Esophagus muscularis mucosa (tissue), 4 donors: ENCODE results near the gene GHRL. TPM values are rescaled to one million over a fixed set of nuclear protein-coding genes. Genes with fewer than 3 reads are reported as not detected.

ENCODE experiments used
- DNase-seq: peaks from one replicate; pipeline ENCODE4 v3.0.0-alpha.2; 2017; ENCODE audit errors: extremely low spot score
- H3K27ac ChIP-seq, 4 donors: fragments of 200-600 bp; sonication (generic); replicated peaks in 1 of 4; 1 replicate in 3 of 4; 2 replicates in 1 of 4; pipeline ENCODE4 v1.5.1; 2016 to 2019; ENCODE audit warnings: mild to moderate bottlenecking in 1 of 4
- H3K27me3 ChIP-seq, 4 donors: fragments of 200-600 bp; sonication (generic); one replicate each; pipeline versions ENCODE4 v1.5.1 to v1.6.0; 2016 to 2019
- H3K36me3 ChIP-seq, 4 donors: fragments of 200-600 bp; sonication (generic); one replicate each; pipeline ENCODE4 v1.5.1; 2016 to 2019
- H3K4me1 ChIP-seq, 4 donors: fragments of 200-600 bp; sonication (generic); one replicate each; pipeline ENCODE4 v1.5.1; 2016 to 2019
- H3K4me3 ChIP-seq, 4 donors: fragments of 200-600 bp; sonication (generic); 1 replicate in 2 of 4; 2 replicates in 2 of 4; pipeline ENCODE4 v1.5.1; 2016 to 2019; ENCODE audit warnings: mild to moderate bottlenecking in 4 of 4, moderate library complexity in 1 of 4
- H3K9me3 ChIP-seq, 4 donors: fragments of 200-600 bp; sonication (generic); 1 replicate in 3 of 4; 2 replicates in 1 of 4; pipeline ENCODE4 v1.5.1; 2016 to 2019
- EP300 ChIP-seq: sonication (generic); formaldehyde crosslinking; IDR thresholded peaks from one replicate; pipeline ENCODE4 v1.6.1; 2017; ENCODE audit warnings: antibody characterized with exemption
- POLR2A ChIP-seq: fragments of 450-650 bp; IDR thresholded peaks from one replicate; pipeline ENCODE4 v1.6.1; 2017; ENCODE audit warnings: antibody characterized with exemption, moderate library complexity, mild to moderate bottlenecking, low read depth
- POLR2AphosphoS5 ChIP-seq, 2 donors: sonication (generic); formaldehyde crosslinking; IDR thresholded peaks; one replicate each; pipeline ENCODE4 v1.6.1; 2017; ENCODE audit warnings: antibody characterized with exemption in 2 of 2
- WGBS: methylation state at CpG from one replicate; pipeline ENCODE4 v1.1.5; 2018; 5-methylcytosine and 5-hydroxymethylcytosine counted together
- intact Hi-C: fragments of 100-400 bp; cut with DNase I; formaldehyde crosslinking; loops from one replicate; pipeline ENCODE4 v1.15.1; 2023
- total RNA-seq, 4 donors: library from RNA; depleted of rRNA; stranded (reverse); fragments of >200 nt; gene quantifications; one replicate each; pipeline versions ENCODE4 v1.1.0 to v1.2.1, GENCODE V29; 2016
- TF ChIP-seq, protein P1 (sequence below), 3 experiments: fragments of 200-600 bp in 2 of 3; fragments of 450-650 bp in 1 of 3; sonication (generic) in 2 of 3; IDR thresholded peaks; one replicate each; pipeline ENCODE4 v1.5.1; 2017 to 2019; ENCODE audit warnings: antibody characterized with exemption in 3 of 3, mild to moderate bottlenecking in 2 of 3, moderate library complexity in 1 of 3

The GHRL gene
- total RNA-seq, 4 donors from 2014 or later: 0.40 TPM; not detected in 3

DNA sequence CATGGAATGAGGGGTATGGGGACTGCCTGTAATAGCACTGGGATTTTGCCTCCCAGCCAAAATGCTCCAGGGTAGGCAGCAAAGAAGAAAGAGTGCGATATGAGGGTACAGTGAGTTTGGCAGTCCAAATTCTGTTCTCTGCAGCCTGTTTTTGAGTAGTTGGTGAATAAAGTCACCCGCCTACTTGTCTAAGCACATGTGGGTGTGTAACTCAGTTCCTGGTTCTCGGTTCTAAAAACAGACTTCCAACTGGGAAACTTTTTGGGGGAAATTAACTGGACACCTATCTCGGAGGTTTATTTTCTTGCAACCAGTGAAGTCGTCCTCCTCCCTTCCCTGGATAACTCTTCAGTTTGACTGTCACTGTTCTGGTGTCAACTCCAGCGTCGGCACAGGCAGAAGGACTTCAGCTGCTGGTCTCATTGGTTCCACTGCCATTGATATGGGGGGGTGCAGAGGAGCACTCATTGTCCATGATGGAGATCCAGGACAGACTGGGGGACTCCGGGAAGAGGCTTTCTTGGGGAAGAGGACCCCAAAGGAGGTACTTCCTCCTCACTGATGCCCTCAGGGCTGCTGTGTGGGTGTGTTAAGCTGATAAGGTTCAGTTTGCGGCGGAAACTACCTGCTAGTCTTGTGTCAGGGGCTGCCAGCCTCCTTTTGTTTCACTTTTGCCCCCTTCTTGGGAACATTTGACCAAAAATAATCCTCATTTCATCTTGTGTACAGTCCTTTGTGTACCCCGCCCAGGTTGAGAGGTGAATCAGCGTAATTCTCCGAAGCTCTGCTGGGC is 13.2 kb downstream of the GHRL start:
- no peak for TF ChIP-seq POLR2A
- peaks cover under 1 to 13% (median 6%) of the 10 kb centered on the region in 4 donors for H3K4me1 ChIP-seq
- 88% methylated on average over 13 of the region's 13 CpGs for WGBS
- no peak for DNase-seq
- no peak overlapping the region for H3K27ac ChIP-seq
- intact Hi-C loops: no loop called here
- no peaks in the 10 kb centered on the region for H3K9me3 ChIP-seq
- peaks cover 35 to 90% (median 67%) of the 10 kb centered on the region in 4 donors for H3K36me3 ChIP-seq
- no peak overlapping the region for H3K4me3 ChIP-seq
- H3K27me3 ChIP-seq: no peaks in the 10 kb centered on the region

DNA sequence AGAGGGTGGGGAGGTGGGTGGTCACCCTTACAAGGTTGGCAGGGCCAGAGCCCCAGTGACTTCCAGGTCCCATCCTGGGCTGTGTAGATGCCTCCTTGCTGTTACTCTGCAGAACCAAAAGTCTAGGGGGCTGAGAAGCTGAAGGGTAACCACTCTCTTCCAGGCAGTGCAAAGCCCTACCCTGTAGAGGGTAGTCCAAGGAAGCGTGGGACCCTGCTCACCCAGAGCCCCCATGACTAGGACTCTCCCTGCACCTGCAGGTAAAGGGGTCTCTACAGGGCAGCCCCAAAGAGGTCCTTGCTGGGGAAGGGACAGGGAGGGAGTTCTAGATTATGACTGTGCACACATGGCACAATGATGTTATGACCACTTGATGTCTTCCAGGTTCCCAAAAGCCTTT is 14.2 kb downstream of the GHRL start:
- no peaks in the 10 kb centered on the region for H3K9me3 ChIP-seq
- peaks cover 10 to 21% (median 14%) of the 10 kb centered on the region in 4 donors for H3K4me1 ChIP-seq
- DNase-seq: no peak
- H3K36me3 ChIP-seq: peaks cover 35 to 81% (median 60%) of the 10 kb centered on the region in 4 donors
- intact Hi-C loops: no loop called here
- no peak overlapping the region for H3K4me3 ChIP-seq
- H3K27ac ChIP-seq: no peak overlapping the region
- WGBS: no CpG with 5 or more reads among the region's 1 CpG
- TF ChIP-seq, protein P1, sequence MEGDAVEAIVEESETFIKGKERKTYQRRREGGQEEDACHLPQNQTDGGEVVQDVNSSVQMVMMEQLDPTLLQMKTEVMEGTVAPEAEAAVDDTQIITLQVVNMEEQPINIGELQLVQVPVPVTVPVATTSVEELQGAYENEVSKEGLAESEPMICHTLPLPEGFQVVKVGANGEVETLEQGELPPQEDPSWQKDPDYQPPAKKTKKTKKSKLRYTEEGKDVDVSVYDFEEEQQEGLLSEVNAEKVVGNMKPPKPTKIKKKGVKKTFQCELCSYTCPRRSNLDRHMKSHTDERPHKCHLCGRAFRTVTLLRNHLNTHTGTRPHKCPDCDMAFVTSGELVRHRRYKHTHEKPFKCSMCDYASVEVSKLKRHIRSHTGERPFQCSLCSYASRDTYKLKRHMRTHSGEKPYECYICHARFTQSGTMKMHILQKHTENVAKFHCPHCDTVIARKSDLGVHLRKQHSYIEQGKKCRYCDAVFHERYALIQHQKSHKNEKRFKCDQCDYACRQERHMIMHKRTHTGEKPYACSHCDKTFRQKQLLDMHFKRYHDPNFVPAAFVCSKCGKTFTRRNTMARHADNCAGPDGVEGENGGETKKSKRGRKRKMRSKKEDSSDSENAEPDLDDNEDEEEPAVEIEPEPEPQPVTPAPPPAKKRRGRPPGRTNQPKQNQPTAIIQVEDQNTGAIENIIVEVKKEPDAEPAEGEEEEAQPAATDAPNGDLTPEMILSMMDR (IDR thresholded peaks at IDR 0.05): no peak
- TF ChIP-seq POLR2A (no peak), EP300 (no peak), POLR2AphosphoS5 (IDR thresholded peaks at IDR 0.05) (no peak)
- H3K27me3 ChIP-seq: no peaks in the 10 kb centered on the region

DNA sequence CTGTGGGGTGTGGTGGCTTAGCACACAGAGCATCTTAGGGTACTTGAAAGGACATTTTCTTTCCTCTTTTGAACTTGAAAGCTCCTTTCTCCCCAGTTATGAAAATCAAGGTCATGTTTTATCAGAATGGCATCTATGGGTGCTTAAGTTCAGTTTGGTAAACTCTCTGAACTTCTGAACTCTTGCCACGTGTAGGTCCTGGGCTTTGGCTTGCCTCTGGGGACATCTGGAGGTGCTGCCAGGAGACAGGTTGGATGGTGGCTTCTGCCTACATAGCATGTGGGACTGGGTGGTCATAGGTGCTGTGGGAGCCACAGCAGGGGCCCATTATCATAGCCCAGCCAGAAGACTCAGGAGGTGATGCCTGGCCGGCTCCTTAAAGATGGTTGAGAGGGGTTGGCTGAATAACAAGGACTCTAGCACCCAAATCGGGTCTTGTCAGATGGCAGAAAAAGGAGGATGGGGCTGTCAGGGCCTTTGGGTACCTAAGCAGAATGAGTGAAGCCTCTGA is 15.6 kb downstream of the GHRL start:
- peaks cover 10 to 33% (median 22%) of the 10 kb centered on the region in 4 donors for H3K4me1 ChIP-seq
- H3K27ac ChIP-seq: no peak overlapping the region
- no peak for TF ChIP-seq POLR2AphosphoS5 (IDR thresholded peaks at IDR 0.05)
- TF ChIP-seq, protein P1 (IDR thresholded peaks at IDR 0.05): no peak
- TF ChIP-seq POLR2A: no peak
- H3K9me3 ChIP-seq: no peaks in the 10 kb centered on the region
- peaks cover 35 to 79% (median 61%) of the 10 kb centered on the region in 4 donors for H3K36me3 ChIP-seq
- no peak overlapping the region for H3K4me3 ChIP-seq
- intact Hi-C loops: no loop called here
- 82% methylated on average over 2 of the region's 3 CpGs for WGBS
- DNase-seq: no peak
- H3K27me3 ChIP-seq: no peaks in the 10 kb centered on the region

DNA sequence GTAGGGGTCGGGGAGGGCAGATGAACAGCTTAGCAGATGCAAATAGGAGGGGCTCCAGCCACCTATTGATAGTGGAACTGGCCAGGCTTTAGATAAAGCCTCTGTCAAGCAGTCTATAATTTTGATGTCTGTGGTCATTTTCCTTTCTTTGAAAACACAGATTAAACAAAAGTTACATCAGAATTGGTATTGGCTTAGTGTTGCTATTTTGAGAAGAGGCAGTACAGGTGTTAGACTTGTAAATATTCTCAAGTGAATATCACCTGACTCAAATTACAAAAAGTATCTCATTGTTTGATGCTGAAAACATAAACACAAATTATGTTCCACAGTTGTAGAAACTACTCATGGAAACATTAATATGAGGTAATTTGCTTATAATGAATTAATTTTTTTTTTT is 18.1 kb downstream of the GHRL start:
- Histone ChIP-seq H3K4me1 (peaks cover 10 to 34% (median 26%) of the 10 kb centered on the region in 4 donors), H3K36me3 (peaks cover 33 to 79% (median 64%) of the 10 kb centered on the region in 4 donors), H3K4me3 (no peak overlapping the region), H3K27ac (no peak overlapping the region), H3K27me3 (no peaks in the 10 kb centered on the region), H3K9me3 (no peaks in the 10 kb centered on the region)
- intact Hi-C loops: no loop called here
- TF ChIP-seq, protein P1 (IDR thresholded peaks at IDR 0.05): no peak
- DNase-seq: no peak
- 88% methylated on average over 1 of the region's 1 CpG for WGBS

DNA sequence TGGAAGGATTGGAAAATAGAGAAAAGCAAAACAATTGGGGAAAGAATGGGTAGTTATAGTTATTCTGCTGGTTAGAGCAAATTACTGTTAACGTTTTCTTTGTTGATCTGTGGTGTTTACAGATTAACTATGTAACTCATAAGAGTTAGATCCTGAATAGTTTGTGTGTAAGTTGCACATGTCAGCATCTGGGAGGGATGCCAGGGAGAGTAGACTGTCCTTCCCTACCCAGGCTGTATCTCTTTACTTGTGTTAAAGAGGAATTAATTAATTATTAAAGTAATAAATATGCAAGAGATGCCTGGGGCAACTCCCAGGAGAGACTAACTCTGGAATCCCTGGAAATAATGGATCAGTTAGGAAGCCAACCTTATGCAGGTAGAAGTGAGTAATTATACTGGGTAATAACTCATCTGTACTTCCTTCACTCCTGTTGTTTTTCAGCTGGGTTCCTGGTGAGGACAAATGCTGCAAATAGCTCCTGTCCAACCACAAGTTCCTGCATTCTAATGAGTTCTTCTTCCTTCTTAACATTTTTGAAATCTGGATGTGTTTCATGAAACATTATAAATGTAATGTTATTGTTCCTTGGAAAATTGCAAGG is 18.9 kb downstream of the GHRL start:
- Histone ChIP-seq H3K4me1 (peaks cover 10 to 34% (median 26%) of the 10 kb centered on the region in 4 donors), H3K4me3 (no peak overlapping the region), H3K36me3 (peaks cover 25 to 79% (median 63%) of the 10 kb centered on the region in 4 donors), H3K9me3 (no peaks in the 10 kb centered on the region), H3K27me3 (no peaks in the 10 kb centered on the region), H3K27ac (no peak overlapping the region)
- TF ChIP-seq, protein P1 (IDR thresholded peaks at IDR 0.05): no peak
- no peak for TF ChIP-seq EP300
- TF ChIP-seq POLR2A: no peak
- no peak for TF ChIP-seq POLR2AphosphoS5 (IDR thresholded peaks at IDR 0.05)
- 15% methylated on average over 1 of the region's 1 CpG for WGBS
- no peak for DNase-seq
- intact Hi-C loops: no loop called here
